Measurements from ENCODE around the gene FAM107B. TPM values are rescaled to one million over a fixed set of nuclear protein-coding genes. Genes with fewer than 3 reads are reported as not detected.
A peak's percentile ranks its signal among the peaks of the same experiment; 100 is the strongest.

Gene FAM107B
- total and polyA plus RNA-seq, 8 donors, result 22.6 to 105 (median 54.5) TPM

DNA sequence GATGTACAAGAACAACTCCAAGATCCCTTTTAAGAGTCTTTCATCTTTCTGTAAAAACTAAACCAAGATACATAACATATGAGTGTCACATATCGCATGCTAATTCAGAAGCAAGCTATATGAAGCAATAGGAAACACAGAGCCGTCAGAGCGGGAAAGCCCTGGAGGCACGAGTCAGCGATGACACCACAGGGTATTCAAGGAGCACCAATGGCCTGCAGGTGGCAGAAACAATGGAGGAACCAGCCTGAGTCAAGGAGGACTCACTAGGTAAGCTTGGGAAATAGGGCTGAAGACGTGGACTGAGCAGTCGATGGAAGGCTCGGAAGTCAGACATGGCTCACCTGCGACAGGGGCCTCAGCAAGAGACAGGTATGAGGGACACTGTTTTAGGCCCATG is 214.4 kb downstream of the FAM107B start:
- Histone ChIP-seq H3K36me3 (no peaks in the 10 kb centered on the region), H3K4me1 (peaks cover 12 to 62% (median 45%) of the 10 kb centered on the region in 3 donors), H3K27me3 (no peaks in the 10 kb centered on the region), H3K4me3 (no peak overlapping the region), H3K9me3 (no peaks in the 10 kb centered on the region), H3K27ac (no peak overlapping the region)
- FAIRE-seq, result no peak
- peak in 1 of 4 donors; percentile 9 for ATAC-seq
- no peak for TF ChIP-seq CTCF (IDR thresholded peaks at IDR 0.05)
- no peak for DNase-seq
- 89 to 90% methylated on average over 9 of the region's 9 CpGs for WGBS, 2 donors
- intact Hi-C loops (cut with DNase I), result no loop called here

DNA sequence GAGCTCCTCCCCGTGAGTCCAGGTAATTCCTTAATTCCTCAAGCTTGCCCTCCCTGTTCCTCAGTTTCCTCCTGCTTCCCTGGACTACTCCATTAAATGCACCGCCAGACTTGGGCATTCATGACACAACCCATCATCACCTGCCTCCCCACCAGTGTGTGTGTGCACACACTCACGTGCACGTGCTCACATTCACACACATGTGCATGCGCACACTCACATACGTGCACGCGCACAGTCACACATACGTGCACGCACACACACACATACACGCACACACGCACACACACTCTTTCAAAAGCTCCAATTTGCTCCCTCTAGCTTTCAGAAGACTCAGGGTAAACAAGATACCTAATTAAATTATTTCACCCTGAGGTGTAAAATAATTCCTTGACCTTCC is 216.7 kb downstream of the FAM107B start:
- peak overlapping the region in 2 of 4 donors; percentile 76 to 85 for H3K27ac ChIP-seq
- ATAC-seq (no peak), DNase-seq (no peak), FAIRE-seq (no peak)
- no peak for TF ChIP-seq CTCF (IDR thresholded peaks at IDR 0.05)
- intact Hi-C loops (cut with DNase I), result no loop called here
- WGBS, 2 donors, result 94 to 97% methylated on average over 12 of the region's 12 CpGs
- no peaks in the 10 kb centered on the region for H3K27me3 ChIP-seq
- peaks cover 33 to 66% (median 52%) of the 10 kb centered on the region in 3 donors for H3K4me1 ChIP-seq
- no peaks in the 10 kb centered on the region for H3K36me3 ChIP-seq
- no peaks in the 10 kb centered on the region for H3K9me3 ChIP-seq
- no peak overlapping the region for H3K4me3 ChIP-seq

- DNase-seq (no peak), FAIRE-seq (no peak), ATAC-seq (no peak)
- no peaks in the 10 kb centered on the region for H3K27me3 ChIP-seq
- H3K27ac ChIP-seq, result peak overlapping the region in 3 of 4 donors; percentile 71 to 85 (median 76)
- H3K9me3 ChIP-seq, result no peaks in the 10 kb centered on the region
- no peak for TF ChIP-seq CTCF (IDR thresholded peaks at IDR 0.05)
- WGBS, 2 donors, result 92 to 100% methylated on average over 5 of the region's 5 CpGs
- H3K4me1 ChIP-seq, result peaks cover 37 to 66% (median 55%) of the 10 kb centered on the region in 3 donors
- H3K36me3 ChIP-seq, result no peaks in the 10 kb centered on the region
- intact Hi-C loops (cut with DNase I), result no loop called here
- no peak overlapping the region for H3K4me3 ChIP-seq
These were observed 217.1 kb downstream of the FAM107B start for GRCh38 chr10:14557567-14557966.

DNA sequence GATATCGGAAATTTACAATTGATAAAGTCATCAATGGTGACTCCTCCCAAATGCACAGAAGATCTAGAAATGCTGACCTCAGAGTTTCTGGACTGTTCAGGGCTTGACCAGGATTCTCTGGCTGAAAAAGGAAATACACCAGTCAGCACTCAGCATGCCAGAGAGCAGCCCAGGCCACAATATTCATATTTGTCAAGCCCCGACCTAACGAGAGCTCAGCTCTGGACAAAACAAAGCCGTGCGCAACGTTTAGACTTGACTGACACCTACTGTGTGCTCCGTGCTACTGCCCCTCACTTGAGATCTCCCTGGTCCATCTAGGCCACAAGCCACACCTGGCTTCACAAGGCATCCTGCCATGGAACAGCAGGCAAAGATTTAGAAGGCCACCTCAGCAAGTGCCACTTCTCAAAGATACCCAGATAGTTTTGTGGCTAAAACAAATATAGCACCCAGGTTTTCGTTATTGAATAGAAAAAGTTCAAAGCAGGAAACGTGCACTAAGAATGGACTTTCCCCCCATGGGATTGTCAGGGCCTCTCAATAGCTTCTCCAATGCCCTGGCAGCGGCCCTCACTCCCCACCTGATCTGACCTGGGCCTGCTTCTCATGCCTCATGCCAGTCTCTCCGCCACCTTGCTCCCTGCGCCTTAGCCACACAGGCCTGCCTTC is 218.3 kb downstream of the FAM107B start:
- H3K36me3 ChIP-seq, result no peaks in the 10 kb centered on the region
- WGBS, 2 donors, result 30 to 37% methylated on average over 12 of the region's 12 CpGs
- H3K27me3 ChIP-seq, result no peaks in the 10 kb centered on the region
- intact Hi-C loops (cut with DNase I), result no loop called here
- no peak overlapping the region for H3K4me3 ChIP-seq
- no peaks in the 10 kb centered on the region for H3K9me3 ChIP-seq
- no peak for TF ChIP-seq CTCF (IDR thresholded peaks at IDR 0.05)
- H3K4me1 ChIP-seq, result peaks cover 37 to 60% (median 55%) of the 10 kb centered on the region in 3 donors
- FAIRE-seq, result no peak
- peak in 1 of 6 donors; percentile 62 for DNase-seq
- peak; percentile 25 to 55 (median 49) for ATAC-seq
- peak overlapping the region; percentile 42 to 85 (median 74) for H3K27ac ChIP-seq

GRCh38 chr10:14555807-14556206 is 218.9 kb downstream of the FAM107B start:
- whole genome bisulfite sequencing, 2 donors, result 26 to 30% methylated on average over 4 of the region's 4 CpGs
- Histone ChIP-seq H3K27me3 (no peaks in the 10 kb centered on the region), H3K4me1 (peaks cover 37 to 60% (median 59%) of the 10 kb centered on the region in 3 donors), H3K4me3 (no peak overlapping the region), H3K27ac (peak overlapping the region; percentile 42 to 85 (median 74)), H3K9me3 (no peaks in the 10 kb centered on the region), H3K36me3 (no peaks in the 10 kb centered on the region)
- DNase-seq (no peak), FAIRE-seq (no peak), ATAC-seq (peak; percentile 4 to 15 (median 6))
- no peak for TF ChIP-seq CTCF (IDR thresholded peaks at IDR 0.05)
- intact Hi-C loops (cut with DNase I), result no loop called here

Measured in pancreas (tissue), 10 donors.